K562 (cell line): ENCODE measurements around the gene SH3TC2.

Source experiments
- EP300 ChIP-seq: IDR thresholded peaks from 2 replicates; pipeline ENCODE4 v1.6.1; 2012; ENCODE audit warnings: low read length, improper control_type of control experiment
- HDAC6 ChIP-seq: IDR thresholded peaks from 2 replicates; pipeline ENCODE4 v1.6.1; 2012; ENCODE audit warnings: low read depth, mild to moderate bottlenecking, control low read depth, inconsistent platforms, low read length, moderate library complexity
- ID3 ChIP-seq, 2 experiments: fragments of 250-450 bp in 1 of 2; fragments of 450-650 bp in 1 of 2; sonication (Bioruptor Pico) in 1 of 2; IDR thresholded peaks; 2 replicates each; pipeline versions ENCODE4 v1.6.1 to v1.8.0; 2016 to 2021; ENCODE audit warnings: mild to moderate bottlenecking in 2 of 2, moderate library complexity in 2 of 2, missing compliant biosample characterization in 1 of 2, missing genetic modification characterization in 1 of 2
- PHF21A ChIP-seq: fragments of 450-650 bp; IDR thresholded peaks from 2 replicates; pipeline ENCODE4 v1.6.1; 2017; ENCODE audit warnings: low read depth, borderline replicate concordance
- POLR2A ChIP-seq: fragments of 450-650 bp; conservative IDR thresholded peaks from 2 replicates; pipeline ENCODE4 v1.6.1; 2016
- STAT6 ChIP-seq: sonication (generic); formaldehyde crosslinking; IDR thresholded peaks from 2 replicates; pipeline ENCODE4 v1.8.1; 2023; ENCODE audit warnings: mild to moderate bottlenecking, missing genetic modification reagents
- TAF1 ChIP-seq: IDR thresholded peaks from 2 replicates; pipeline ENCODE4 v1.6.1; 2011; ENCODE audit warnings: mild to moderate bottlenecking, low read length, moderate library complexity; ENCODE audit not compliant: insufficient read depth, control insufficient read depth, severe bottlenecking; ENCODE audit errors: extremely low read depth
- TBP ChIP-seq: optimal IDR thresholded peaks from 2 replicates; pipeline ENCODE3; 2011; ENCODE audit warnings: low read depth, low read length, improper control_type of control experiment
- ZBTB7A ChIP-seq: IDR thresholded peaks from 2 replicates; pipeline ENCODE4 v1.6.1; 2011; ENCODE audit warnings: low read depth, mild to moderate bottlenecking, low read length, moderate library complexity, borderline replicate concordance; ENCODE audit not compliant: control insufficient read depth
- TF ChIP-seq, protein P1 (sequence below), 3 experiments: IDR thresholded peaks in 2 of 3; conservative IDR thresholded peaks in 1 of 3; 2 replicates each; pipeline ENCODE4 v1.5.1; 2011 to 2012; ENCODE audit warnings: low read length in 3 of 3, mild to moderate bottlenecking in 3 of 3, control low read depth in 2 of 3, improper control_type of control experiment in 1 of 3, inconsistent platforms in 1 of 3, low read depth in 1 of 3, mixed read lengths in 1 of 3, moderate library complexity in 1 of 3; ENCODE audit not compliant: insufficient read depth in 2 of 3
- TF ChIP-seq, protein P2 (sequence below): conservative IDR thresholded peaks from 2 replicates; pipeline ENCODE4 v1.6.1; 2011; ENCODE audit warnings: low read depth, mild to moderate bottlenecking, low read length; ENCODE audit not compliant: control insufficient read depth

- TF ChIP-seq HDAC6 (no peak), TAF1 (no peak), TBP (no peak), EP300 (peak; percentile 84), PHF21A (no peak), ID3 (CRISPR knock-in tag; IDR thresholded peaks at IDR 0.05) (no peak), ID3 (tag; IDR thresholded peaks at IDR 0.05) (no peak), ZBTB7A (no peak), POLR2A (no peak), STAT6 (CRISPR knock-in tag) (no peak)
- TF ChIP-seq, protein P1, sequence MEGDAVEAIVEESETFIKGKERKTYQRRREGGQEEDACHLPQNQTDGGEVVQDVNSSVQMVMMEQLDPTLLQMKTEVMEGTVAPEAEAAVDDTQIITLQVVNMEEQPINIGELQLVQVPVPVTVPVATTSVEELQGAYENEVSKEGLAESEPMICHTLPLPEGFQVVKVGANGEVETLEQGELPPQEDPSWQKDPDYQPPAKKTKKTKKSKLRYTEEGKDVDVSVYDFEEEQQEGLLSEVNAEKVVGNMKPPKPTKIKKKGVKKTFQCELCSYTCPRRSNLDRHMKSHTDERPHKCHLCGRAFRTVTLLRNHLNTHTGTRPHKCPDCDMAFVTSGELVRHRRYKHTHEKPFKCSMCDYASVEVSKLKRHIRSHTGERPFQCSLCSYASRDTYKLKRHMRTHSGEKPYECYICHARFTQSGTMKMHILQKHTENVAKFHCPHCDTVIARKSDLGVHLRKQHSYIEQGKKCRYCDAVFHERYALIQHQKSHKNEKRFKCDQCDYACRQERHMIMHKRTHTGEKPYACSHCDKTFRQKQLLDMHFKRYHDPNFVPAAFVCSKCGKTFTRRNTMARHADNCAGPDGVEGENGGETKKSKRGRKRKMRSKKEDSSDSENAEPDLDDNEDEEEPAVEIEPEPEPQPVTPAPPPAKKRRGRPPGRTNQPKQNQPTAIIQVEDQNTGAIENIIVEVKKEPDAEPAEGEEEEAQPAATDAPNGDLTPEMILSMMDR (IDR thresholded peaks at IDR 0.05 in 2 of 3, conservative IDR thresholded peaks at IDR 0.05 in 1 of 3; ENCODE audit: insufficient read depth in 2 of 3, low read depth in 1 of 3, low read length in 3 of 3): no peak
- TF ChIP-seq, protein P2, sequence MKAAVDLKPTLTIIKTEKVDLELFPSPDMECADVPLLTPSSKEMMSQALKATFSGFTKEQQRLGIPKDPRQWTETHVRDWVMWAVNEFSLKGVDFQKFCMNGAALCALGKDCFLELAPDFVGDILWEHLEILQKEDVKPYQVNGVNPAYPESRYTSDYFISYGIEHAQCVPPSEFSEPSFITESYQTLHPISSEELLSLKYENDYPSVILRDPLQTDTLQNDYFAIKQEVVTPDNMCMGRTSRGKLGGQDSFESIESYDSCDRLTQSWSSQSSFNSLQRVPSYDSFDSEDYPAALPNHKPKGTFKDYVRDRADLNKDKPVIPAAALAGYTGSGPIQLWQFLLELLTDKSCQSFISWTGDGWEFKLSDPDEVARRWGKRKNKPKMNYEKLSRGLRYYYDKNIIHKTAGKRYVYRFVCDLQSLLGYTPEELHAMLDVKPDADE: no peak
Observed at GRCh38 chr5:149079883-149080282, 17.0 kb upstream of the SH3TC2 start.
